B cell (primary cell): ENCODE results near the gene BRD1.

ENCODE experiments used
- EZH2 ChIP-seq: IDR thresholded peaks from 2 replicates; pipeline ENCODE4 v1.6.1; 2012; ENCODE audit warnings: borderline replicate concordance, low read depth, mild to moderate bottlenecking, moderate library complexity, low read length; ENCODE audit not compliant: insufficient read depth, poor library complexity, severe bottlenecking
- TF ChIP-seq, protein P1 (sequence below): fragments of 200-600 bp; IDR thresholded peaks from one replicate; pipeline ENCODE4 v1.8.0; 2022; ENCODE audit warnings: antibody characterized with exemption, mild to moderate bottlenecking

DNA sequence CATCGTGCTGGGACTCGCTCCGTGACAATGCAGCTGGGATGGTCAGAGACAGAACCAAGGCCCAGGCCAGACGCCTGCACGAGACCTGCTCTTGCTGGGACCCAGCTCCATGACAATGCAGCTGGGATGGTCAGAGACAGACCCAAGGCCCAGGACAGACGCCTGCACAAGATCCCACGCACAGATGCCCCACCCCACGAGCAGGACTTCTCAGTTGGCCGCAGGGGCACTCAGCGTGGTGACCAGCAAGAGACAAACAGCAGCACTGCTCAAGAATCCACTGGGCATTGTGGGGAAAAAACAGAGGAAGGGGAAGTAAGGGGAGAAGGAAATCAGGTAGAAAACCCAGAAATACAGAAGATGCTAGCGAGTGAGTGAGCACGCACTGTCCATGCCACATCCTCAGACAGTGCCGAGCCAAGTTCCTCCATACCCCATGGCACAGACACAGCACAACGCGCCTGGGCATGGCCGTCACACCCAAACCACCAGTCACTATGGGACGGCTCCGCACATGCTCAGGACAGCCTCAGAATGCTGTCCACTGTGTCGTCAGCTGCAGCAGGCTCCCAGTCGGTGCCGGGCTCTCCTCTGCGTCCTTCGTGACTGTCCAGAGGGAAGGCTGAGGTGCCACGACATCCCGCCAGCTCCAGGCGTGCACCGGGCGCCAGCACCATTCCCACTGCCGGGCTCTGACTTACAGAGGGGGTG, 44.5 kb downstream of the BRD1 start:
- TF ChIP-seq, protein P1, sequence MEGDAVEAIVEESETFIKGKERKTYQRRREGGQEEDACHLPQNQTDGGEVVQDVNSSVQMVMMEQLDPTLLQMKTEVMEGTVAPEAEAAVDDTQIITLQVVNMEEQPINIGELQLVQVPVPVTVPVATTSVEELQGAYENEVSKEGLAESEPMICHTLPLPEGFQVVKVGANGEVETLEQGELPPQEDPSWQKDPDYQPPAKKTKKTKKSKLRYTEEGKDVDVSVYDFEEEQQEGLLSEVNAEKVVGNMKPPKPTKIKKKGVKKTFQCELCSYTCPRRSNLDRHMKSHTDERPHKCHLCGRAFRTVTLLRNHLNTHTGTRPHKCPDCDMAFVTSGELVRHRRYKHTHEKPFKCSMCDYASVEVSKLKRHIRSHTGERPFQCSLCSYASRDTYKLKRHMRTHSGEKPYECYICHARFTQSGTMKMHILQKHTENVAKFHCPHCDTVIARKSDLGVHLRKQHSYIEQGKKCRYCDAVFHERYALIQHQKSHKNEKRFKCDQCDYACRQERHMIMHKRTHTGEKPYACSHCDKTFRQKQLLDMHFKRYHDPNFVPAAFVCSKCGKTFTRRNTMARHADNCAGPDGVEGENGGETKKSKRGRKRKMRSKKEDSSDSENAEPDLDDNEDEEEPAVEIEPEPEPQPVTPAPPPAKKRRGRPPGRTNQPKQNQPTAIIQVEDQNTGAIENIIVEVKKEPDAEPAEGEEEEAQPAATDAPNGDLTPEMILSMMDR = no peak
- no peak for TF ChIP-seq EZH2
